C4-2B (cell line): ENCODE data around the gene TRPT1.
A peak's percentile ranks its signal among the peaks of the same experiment; 100 is the strongest.

Experiments
- H3K27ac ChIP-seq: fragments of 450-650 bp; 2 replicates; pipeline ENCODE4 v1.5.1; 2017
- CTCF ChIP-seq: fragments of 450-650 bp; conservative IDR thresholded peaks from 2 replicates; pipeline ENCODE4 v1.5.1; 2017; ENCODE audit warnings: mild to moderate bottlenecking
- ZFX ChIP-seq: fragments of 450-650 bp; IDR thresholded peaks from 2 replicates; pipeline ENCODE4 v1.6.1; 2017

Gene TRPT1

GRCh38 chr11:64255135-64256128, 29.4 kb upstream of the TRPT1 start:
- H3K27ac ChIP-seq: no peak overlapping the region
- no peak for TF ChIP-seq ZFX
- no peak for TF ChIP-seq CTCF

- H3K27ac ChIP-seq: no peak overlapping the region
- TF ChIP-seq ZFX: no peak
- TF ChIP-seq CTCF: no peak
Measured at GRCh38 chr11:64254326-64254725, 28.3 kb upstream of the TRPT1 start.

- H3K27ac ChIP-seq: no peak overlapping the region
- TF ChIP-seq ZFX (no peak), CTCF (no peak)
Measured at GRCh38 chr11:64253481-64253880, 27.5 kb upstream of the TRPT1 start.

- TF ChIP-seq ZFX (no peak), CTCF (no peak)
- H3K27ac ChIP-seq: no peak overlapping the region; the same call in 1 of the 2 replicates
Measured at GRCh38 chr11:64253043-64253442, 27.1 kb upstream of the TRPT1 start.

GRCh38 chr11:64252003-64252872, 26.3 kb upstream of the TRPT1 start:
- H3K27ac ChIP-seq: peak overlapping the region; percentile 78
- no peak for TF ChIP-seq CTCF
- TF ChIP-seq ZFX: no peak

GRCh38 chr11:64251753-64252002, 25.7 kb upstream of the TRPT1 start:
- TF ChIP-seq ZFX (no peak), CTCF (no peak)
- peak overlapping the region; percentile 78 for H3K27ac ChIP-seq
